Spleen (tissue), 7 donors: ENCODE results near the gene SH3D19.

Experiments
- POLR2AphosphoS5 ChIP-seq, 3 donors: sonication (generic); formaldehyde crosslinking; IDR thresholded peaks; one replicate each; pipeline ENCODE4 v1.5.1; 2017; ENCODE audit warnings: antibody characterized with exemption in 3 of 3
- TF ChIP-seq, protein P1 (sequence below), 11 experiments: fragments of 200-600 bp in 7 of 11; fragments of 450-650 bp in 4 of 11; sonication (generic) in 4 of 11; IDR thresholded peaks in 8 of 11; conservative IDR thresholded peaks in 3 of 11; 1 replicate in 7 of 11; 2 replicates in 4 of 11; pipeline versions ENCODE4 v1.4.0 to v1.8.0; 2016 to 2021; ENCODE audit warnings: antibody characterized with exemption in 11 of 11, inconsistent platforms in 4 of 11, mild to moderate bottlenecking in 1 of 11
- donor health status: DM: no; HTN: no; CAD: no; lungs with moderate emphysema.
- donor health status: DM: no; HTN: no; CAD: no.
- donor health status: DM: no; HTN: no; CAD: no.

DNA sequence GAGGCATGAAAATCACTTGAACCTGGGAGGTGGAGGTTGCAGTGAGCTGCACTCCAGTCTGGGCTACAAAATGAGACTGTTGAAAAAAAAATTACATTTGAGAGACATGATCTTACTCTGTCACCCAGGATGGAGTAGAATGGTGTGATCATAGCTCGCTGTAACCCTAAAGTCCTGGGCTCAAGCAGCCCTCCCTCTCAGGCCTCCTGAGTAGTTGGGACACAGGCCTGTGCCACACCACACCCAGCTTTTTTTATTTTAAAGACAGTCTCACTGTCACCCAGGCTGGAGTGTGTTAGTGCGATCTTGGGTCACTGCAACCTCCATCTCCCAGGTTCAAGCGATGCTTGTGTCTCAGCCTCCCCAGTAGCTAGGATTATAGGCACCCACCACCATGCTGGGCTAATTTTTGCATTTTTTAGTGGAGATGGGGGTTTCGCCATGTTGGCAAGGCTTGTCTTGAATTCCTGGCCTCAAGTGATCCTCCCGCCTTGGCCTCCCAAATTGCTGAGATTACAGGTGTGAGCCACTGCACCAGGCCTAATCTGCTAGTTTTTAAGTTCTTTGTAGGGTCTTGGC is 219.9 kb downstream of the SH3D19 start:
- peak in 1 of 3 donors; percentile 22 for TF ChIP-seq POLR2AphosphoS5 (IDR thresholded peaks at IDR 0.05)
- TF ChIP-seq, protein P1, sequence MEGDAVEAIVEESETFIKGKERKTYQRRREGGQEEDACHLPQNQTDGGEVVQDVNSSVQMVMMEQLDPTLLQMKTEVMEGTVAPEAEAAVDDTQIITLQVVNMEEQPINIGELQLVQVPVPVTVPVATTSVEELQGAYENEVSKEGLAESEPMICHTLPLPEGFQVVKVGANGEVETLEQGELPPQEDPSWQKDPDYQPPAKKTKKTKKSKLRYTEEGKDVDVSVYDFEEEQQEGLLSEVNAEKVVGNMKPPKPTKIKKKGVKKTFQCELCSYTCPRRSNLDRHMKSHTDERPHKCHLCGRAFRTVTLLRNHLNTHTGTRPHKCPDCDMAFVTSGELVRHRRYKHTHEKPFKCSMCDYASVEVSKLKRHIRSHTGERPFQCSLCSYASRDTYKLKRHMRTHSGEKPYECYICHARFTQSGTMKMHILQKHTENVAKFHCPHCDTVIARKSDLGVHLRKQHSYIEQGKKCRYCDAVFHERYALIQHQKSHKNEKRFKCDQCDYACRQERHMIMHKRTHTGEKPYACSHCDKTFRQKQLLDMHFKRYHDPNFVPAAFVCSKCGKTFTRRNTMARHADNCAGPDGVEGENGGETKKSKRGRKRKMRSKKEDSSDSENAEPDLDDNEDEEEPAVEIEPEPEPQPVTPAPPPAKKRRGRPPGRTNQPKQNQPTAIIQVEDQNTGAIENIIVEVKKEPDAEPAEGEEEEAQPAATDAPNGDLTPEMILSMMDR (IDR thresholded peaks at IDR 0.05 in 8 of 11, conservative IDR thresholded peaks at IDR 0.05 in 3 of 11), result no peak
